ENCODE results near the gene LRRC7. TPM values are rescaled to one million over a fixed set of nuclear protein-coding genes. Genes with fewer than 3 reads are reported as not detected.

The LRRC7 gene
- polyA plus RNA-seq, 1 of the 3 experiments (the other 2 are of a cell fraction): 0.02 TPM

DNA sequence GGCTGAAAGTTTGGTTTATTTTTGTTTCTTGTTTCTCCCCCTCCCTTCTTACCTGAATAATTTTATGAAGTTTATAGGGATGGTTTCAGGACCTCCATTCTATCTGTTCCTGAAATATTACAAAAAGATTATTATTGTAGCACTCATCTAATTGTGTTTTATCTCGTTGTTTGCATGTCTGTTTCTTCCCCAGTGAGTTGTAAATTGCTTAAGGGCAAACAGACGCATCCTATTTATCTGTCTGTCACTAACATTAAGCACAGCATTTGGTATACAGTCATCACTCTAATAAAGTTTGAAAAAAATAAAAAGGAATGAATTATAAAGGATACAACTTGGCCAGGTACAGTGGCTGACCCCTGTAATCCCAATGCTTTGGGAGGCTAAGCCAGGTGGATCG is 123.5 kb downstream of the LRRC7 start (continued):
- TF ChIP-seq RAD21 (IDR thresholded peaks at IDR 0.05; ENCODE audit: low read length) (no peak; the same call in 1 of the 2 replicates), RXRA (IDR thresholded peaks at IDR 0.05; ENCODE audit: borderline replicate concordance, low read depth) (no peak), FOSL2 (IDR thresholded peaks at IDR 0.05; ENCODE audit: borderline replicate concordance, low read depth) (no peak), TAF1 (IDR thresholded peaks at IDR 0.05; ENCODE audit: borderline replicate concordance, low read depth, low read length) (no peak), CHD2 (IDR thresholded peaks at IDR 0.05; ENCODE audit: low read length, partially characterized antibody) (peak; percentile 71)

DNA sequence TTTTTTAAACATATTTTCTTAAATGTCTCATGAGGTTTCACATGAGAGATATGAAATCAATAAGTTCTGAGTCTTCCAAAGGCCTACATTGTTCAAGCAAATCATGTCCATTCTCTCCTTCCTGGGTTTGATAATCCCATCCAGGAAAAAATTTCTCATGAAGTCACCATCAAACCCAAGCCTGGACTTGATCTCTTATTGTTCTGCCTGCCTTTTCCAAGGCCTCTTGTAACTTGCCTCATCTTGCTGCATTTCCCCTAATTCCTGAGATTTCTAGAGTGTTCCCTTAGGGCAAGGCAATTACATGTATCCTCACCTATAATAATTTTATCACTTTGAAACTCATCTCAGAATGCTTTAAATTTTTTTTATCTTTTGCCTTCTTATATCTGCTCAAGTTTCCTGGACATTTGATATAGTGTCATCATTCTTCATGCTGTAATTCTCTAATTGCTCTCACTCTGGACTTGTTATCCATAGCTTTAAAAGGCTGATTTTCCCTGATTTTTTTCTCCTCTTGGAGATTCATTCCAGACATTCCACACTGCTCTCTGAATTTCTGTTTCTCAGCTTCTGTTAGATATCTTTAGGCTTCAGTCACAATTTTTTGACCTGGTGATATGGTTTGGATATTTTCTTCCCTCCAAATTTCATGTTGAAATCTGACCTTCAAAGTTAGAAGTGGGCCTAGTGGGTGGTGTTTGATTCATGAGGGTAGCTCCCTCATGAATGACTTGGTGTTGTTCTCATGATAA is 126.4 kb downstream of the LRRC7 start:
- Histone ChIP-seq H3K4me2 (no peak overlapping the region), H3K9me3 (no peaks in the 10 kb centered on the region), H3K4me1 (ENCODE audit: control insufficient read depth in 1 of 2, insufficient read depth in 2 of 2, low read depth in 1 of 2, low read length in 1 of 2) (peaks cover 0 to 10% of the 10 kb centered on the region in 2 experiments; a peak in 2 of 4 replicates), H3K79me2 (ENCODE audit: insufficient read depth) (no peaks in the 10 kb centered on the region), H3K27ac (ENCODE audit: low read depth in 2 of 2, low read length in 1 of 2) (no peak overlapping the region), H4K20me1 (ENCODE audit: insufficient read depth) (no peaks in the 10 kb centered on the region), H3K4me3 (ENCODE audit: low read depth in 2 of 2, low read length in 1 of 2) (no peak overlapping the region), H3K9ac (no peak overlapping the region), H2AFZ (ENCODE audit: low read depth) (no peak overlapping the region), H3K9me2 (no peaks in the 10 kb centered on the region), H3F3A (replicated peaks; ENCODE audit: insufficient read depth) (no peaks in the 10 kb centered on the region), H3K36me3 (replicated peaks in 1 of 2; ENCODE audit: control insufficient read depth in 1 of 2, insufficient read depth in 2 of 2, low read length in 1 of 2) (no peaks in the 10 kb centered on the region), H3K27me3 (ENCODE audit: insufficient read depth) (no peaks in the 10 kb centered on the region)
- no peak for DNase-seq
- ChIA-PET POLR2A (no interaction called here), CTCF (interaction anchor here (0.6 to 1.1 kb wide), 3 partner anchors 11 to 866 kb away, joined by 3 read pairs; no protein-coding TSS in a partner anchor)
- TF ChIP-seq FOSL2 (IDR thresholded peaks at IDR 0.05; ENCODE audit: borderline replicate concordance, low read depth) (no peak), RXRA (IDR thresholded peaks at IDR 0.05; ENCODE audit: borderline replicate concordance, low read depth) (no peak), ELF1 (IDR thresholded peaks at IDR 0.05) (no peak), GABPA (IDR thresholded peaks at IDR 0.05; ENCODE audit: low read depth) (no peak), EZH2phosphoT487 (IDR thresholded peaks at IDR 0.05; ENCODE audit: borderline replicate concordance, low read depth) (no peak), SMC3 (IDR thresholded peaks at IDR 0.05; ENCODE audit: low read depth, low read length) (no peak), NFIC (IDR thresholded peaks at IDR 0.05; ENCODE audit: borderline replicate concordance) (no peak), FOXJ3 (CRISPR knock-in tag; IDR thresholded peaks at IDR 0.05) (no peak)
- TF ChIP-seq, protein P1, sequence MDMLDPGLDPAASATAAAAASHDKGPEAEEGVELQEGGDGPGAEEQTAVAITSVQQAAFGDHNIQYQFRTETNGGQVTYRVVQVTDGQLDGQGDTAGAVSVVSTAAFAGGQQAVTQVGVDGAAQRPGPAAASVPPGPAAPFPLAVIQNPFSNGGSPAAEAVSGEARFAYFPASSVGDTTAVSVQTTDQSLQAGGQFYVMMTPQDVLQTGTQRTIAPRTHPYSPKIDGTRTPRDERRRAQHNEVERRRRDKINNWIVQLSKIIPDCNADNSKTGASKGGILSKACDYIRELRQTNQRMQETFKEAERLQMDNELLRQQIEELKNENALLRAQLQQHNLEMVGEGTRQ (IDR thresholded peaks at IDR 0.05; ENCODE audit: borderline replicate concordance, low read depth, low read length): no peak
- TF ChIP-seq, protein P2, sequence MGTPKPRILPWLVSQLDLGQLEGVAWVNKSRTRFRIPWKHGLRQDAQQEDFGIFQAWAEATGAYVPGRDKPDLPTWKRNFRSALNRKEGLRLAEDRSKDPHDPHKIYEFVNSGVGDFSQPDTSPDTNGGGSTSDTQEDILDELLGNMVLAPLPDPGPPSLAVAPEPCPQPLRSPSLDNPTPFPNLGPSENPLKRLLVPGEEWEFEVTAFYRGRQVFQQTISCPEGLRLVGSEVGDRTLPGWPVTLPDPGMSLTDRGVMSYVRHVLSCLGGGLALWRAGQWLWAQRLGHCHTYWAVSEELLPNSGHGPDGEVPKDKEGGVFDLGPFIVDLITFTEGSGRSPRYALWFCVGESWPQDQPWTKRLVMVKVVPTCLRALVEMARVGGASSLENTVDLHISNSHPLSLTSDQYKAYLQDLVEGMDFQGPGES (IDR thresholded peaks at IDR 0.05; ENCODE audit: low read depth, low read length): no peak
- TF ChIP-seq, protein P3, sequence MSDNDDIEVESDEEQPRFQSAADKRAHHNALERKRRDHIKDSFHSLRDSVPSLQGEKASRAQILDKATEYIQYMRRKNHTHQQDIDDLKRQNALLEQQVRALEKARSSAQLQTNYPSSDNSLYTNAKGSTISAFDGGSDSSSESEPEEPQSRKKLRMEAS (IDR thresholded peaks at IDR 0.05; ENCODE audit: low read depth): no peak

Measured in SK-N-SH (cell line).